Activated T-helper 1 cell treated with anti-CD3 and anti-CD28 coated beads, Interleukin-2, amount 50 U/mL, for 16 hours (primary cell): Measurements from ENCODE around the gene RAB8B.

ENCODE experiments used
- DNase-seq, 2 donors: peaks; one replicate each; pipeline ENCODE4 v3.0.0-alpha.2; 2020; ENCODE audit warnings: low read depth in 1 of 2, low spot score in 1 of 2

Gene RAB8B

GRCh38 chr15:63188926-63189871, at the start of gene RAB8B:
Gene RAB8B, plus strand, starts transcription at chr15:63189606. Its CDS starts 19 bp downstream, at chr15:63189625.
- DNase-seq, result peak; percentile 97 to 98

GRCh38 chr15:63140936-63141335, 48.5 kb upstream of the RAB8B start:
- DNase-seq, result no peak

- DNase-seq, result no peak
Observed at GRCh38 chr15:63145426-63145825, 44.0 kb upstream of the RAB8B start.

GRCh38 chr15:63146684-63147083, 42.7 kb upstream of the RAB8B start:
- DNase-seq, result no peak

- DNase-seq, result no peak
Observed at GRCh38 chr15:63151665-63152064, 37.7 kb upstream of the RAB8B start.

- no peak for DNase-seq
Observed at GRCh38 chr15:63155486-63155885, 33.9 kb upstream of the RAB8B start.

GRCh38 chr15:63156086-63156710, 33.2 kb upstream of the RAB8B start:
- DNase-seq, result no peak

GRCh38 chr15:63156755-63157117, 32.7 kb upstream of the RAB8B start:
- no peak for DNase-seq

- peak; percentile 77 to 81 for DNase-seq
Observed at GRCh38 chr15:63157118-63157843, 32.1 kb upstream of the RAB8B start, which contains the start of gene RPS27L. Gene RPS27L, minus strand, starts transcription at chr15:63157477. Its CDS starts 72 bp downstream, at chr15:63157405.

- DNase-seq, result no peak
Observed at GRCh38 chr15:63157891-63158431, 31.4 kb upstream of the RAB8B start.

- DNase-seq, result no peak
Observed at GRCh38 chr15:63160638-63161037, 28.8 kb upstream of the RAB8B start.

GRCh38 chr15:63163217-63163616, 26.2 kb upstream of the RAB8B start:
- DNase-seq, result no peak

- no peak for DNase-seq
Observed at GRCh38 chr15:63165166-63165859, 24.1 kb upstream of the RAB8B start.

- no peak for DNase-seq
Observed at GRCh38 chr15:63166219-63166618, 23.2 kb upstream of the RAB8B start.

GRCh38 chr15:63169788-63170187, 19.6 kb upstream of the RAB8B start:
- DNase-seq, result no peak

GRCh38 chr15:63172376-63172775, 17.0 kb upstream of the RAB8B start:
- no peak for DNase-seq

GRCh38 chr15:63172851-63173451, 16.5 kb upstream of the RAB8B start:
- DNase-seq, result no peak

GRCh38 chr15:63176302-63176701, 13.1 kb upstream of the RAB8B start:
- no peak for DNase-seq

- DNase-seq, result no peak
Observed at GRCh38 chr15:63178034-63178433, 11.4 kb upstream of the RAB8B start.

GRCh38 chr15:63180746-63181145, 8.7 kb upstream of the RAB8B start:
- no peak for DNase-seq
